ENCODE data around the gene CAMK2A.

DNA sequence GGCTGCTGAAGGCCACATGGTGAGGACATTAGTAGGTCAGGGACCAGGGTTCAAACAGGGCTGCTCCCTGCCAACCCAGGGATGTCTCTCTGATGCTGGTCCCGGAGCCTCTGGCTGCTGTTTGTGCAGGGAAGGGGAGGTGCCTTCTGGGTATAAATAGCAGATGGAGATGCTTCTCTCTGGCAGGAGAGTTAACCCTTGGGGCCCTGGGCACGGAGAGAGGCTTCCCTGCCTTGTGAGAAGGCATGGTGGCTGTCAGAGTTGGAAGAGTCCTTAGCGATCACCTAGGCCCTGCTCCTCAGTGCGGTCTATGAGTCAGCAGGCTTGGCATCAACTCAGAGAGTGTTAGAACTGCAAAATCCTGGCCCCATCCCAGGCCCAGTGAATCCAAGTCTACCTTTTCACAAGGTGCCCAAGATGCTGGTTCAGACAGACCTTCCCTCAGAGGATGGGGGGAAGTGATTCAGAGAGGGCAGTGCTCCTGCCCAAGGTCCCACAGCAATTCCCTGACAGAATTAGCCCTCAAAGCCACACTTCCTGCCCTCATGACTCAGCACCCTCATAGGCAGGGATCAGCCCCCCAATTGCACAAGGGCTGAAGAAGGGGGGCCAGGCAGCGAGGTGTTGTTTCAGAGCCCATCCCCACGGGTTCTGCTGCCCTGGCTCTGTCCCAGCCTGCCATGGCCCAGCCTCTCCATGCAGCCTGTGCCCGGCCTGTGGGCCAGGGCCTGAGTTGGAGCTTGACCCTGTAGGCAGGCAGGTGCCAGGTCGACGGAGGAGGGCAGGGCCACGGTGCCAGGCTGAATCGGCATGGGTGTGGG, 25.6 kb downstream of the CAMK2A start:
- no peak for TF ChIP-seq POLR2AphosphoS5 (IDR thresholded peaks at IDR 0.05)
- TF ChIP-seq, protein P1, sequence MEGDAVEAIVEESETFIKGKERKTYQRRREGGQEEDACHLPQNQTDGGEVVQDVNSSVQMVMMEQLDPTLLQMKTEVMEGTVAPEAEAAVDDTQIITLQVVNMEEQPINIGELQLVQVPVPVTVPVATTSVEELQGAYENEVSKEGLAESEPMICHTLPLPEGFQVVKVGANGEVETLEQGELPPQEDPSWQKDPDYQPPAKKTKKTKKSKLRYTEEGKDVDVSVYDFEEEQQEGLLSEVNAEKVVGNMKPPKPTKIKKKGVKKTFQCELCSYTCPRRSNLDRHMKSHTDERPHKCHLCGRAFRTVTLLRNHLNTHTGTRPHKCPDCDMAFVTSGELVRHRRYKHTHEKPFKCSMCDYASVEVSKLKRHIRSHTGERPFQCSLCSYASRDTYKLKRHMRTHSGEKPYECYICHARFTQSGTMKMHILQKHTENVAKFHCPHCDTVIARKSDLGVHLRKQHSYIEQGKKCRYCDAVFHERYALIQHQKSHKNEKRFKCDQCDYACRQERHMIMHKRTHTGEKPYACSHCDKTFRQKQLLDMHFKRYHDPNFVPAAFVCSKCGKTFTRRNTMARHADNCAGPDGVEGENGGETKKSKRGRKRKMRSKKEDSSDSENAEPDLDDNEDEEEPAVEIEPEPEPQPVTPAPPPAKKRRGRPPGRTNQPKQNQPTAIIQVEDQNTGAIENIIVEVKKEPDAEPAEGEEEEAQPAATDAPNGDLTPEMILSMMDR (IDR thresholded peaks at IDR 0.05), result no peak

Measured in transverse colon (tissue), 4 donors.